ENCODE results near the gene EDC4. TPM values are rescaled to one million over a fixed set of nuclear protein-coding genes. Genes with fewer than 3 reads are reported as not detected.

EDC4 gene
- total RNA-seq, 1 donor from 2014 or later, result 100 TPM

DNA sequence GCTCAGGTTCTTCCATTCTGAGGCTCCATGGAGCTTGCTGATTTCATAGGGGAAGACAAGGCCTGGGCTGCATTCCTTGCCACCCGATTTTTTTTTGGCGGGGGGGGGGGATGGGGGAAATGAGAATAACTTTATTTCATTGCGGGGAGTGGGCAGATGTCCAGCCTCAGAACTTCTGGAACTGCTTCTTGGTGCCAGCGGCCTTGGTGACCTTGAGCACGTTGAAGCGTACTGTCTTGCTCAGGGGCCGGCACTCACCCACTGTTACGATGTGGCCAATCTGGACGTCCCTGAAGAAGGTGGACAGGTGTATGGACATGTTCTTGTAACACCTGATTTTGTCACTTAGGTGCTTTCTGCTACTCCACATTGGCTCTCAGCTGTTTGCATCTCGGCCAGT lies 17.1 kb upstream of the EDC4 start:
- no peak overlapping the region for H3K27ac Mint-ChIP-seq (ENCODE audit: unreplicated experiment)
- H3K36me3 Mint-ChIP-seq (ENCODE audit: low read depth), result no peaks in the 10 kb centered on the region
- no peak overlapping the region for H3K4me3 Mint-ChIP-seq
- H3K27me3 Mint-ChIP-seq (ENCODE audit: low read depth), result no peaks in the 10 kb centered on the region
- H3K9me3 Mint-ChIP-seq, result no peaks in the 10 kb centered on the region
- H3K4me1 Mint-ChIP-seq, result peaks cover 24% of the 10 kb centered on the region
- TF ChIP-seq, protein P1, sequence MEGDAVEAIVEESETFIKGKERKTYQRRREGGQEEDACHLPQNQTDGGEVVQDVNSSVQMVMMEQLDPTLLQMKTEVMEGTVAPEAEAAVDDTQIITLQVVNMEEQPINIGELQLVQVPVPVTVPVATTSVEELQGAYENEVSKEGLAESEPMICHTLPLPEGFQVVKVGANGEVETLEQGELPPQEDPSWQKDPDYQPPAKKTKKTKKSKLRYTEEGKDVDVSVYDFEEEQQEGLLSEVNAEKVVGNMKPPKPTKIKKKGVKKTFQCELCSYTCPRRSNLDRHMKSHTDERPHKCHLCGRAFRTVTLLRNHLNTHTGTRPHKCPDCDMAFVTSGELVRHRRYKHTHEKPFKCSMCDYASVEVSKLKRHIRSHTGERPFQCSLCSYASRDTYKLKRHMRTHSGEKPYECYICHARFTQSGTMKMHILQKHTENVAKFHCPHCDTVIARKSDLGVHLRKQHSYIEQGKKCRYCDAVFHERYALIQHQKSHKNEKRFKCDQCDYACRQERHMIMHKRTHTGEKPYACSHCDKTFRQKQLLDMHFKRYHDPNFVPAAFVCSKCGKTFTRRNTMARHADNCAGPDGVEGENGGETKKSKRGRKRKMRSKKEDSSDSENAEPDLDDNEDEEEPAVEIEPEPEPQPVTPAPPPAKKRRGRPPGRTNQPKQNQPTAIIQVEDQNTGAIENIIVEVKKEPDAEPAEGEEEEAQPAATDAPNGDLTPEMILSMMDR (conservative IDR thresholded peaks at IDR 0.05), result no peak
- DNase-seq (ENCODE audit: low read depth, low spot score), result no peak

DNA sequence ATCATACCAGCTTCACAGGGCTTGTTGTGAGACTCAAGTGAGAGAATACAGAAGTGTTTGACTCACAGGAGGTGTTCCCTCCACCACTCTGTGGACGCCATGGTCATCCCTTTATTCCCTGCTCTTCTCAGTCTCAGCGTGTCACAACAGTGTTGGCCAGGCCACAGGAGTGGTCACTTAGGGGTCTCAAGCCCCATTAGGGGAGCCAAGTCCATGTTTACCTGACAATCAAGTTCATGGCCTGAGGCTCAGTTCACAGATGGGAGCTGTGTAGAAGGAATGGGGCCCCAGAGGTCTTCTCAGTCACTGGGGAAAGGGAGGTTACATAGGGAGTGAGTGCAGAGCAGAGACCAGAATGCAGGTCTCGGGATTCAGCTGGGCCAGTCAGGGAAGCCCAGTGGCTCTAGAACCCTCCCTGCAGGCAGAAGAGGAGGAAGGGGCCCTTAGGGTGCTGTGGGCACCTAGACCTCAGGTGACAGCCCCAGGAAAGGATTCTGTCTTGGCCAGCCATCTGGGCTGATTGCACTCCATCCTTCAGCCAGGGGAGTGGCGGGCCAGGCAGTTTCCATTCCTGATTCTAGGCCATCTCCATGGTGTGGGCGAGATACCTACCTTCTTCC lies 15.8 kb upstream of the EDC4 start:
- no peaks in the 10 kb centered on the region for H3K9me3 Mint-ChIP-seq
- TF ChIP-seq, protein P1 (conservative IDR thresholded peaks at IDR 0.05), result no peak
- H3K27me3 Mint-ChIP-seq (ENCODE audit: low read depth), result no peaks in the 10 kb centered on the region
- no peaks in the 10 kb centered on the region for H3K36me3 Mint-ChIP-seq (ENCODE audit: low read depth)
- H3K27ac Mint-ChIP-seq (ENCODE audit: unreplicated experiment), result no peak overlapping the region
- no peak for DNase-seq (ENCODE audit: low read depth, low spot score)
- peaks cover 32% of the 10 kb centered on the region for H3K4me1 Mint-ChIP-seq
- no peak overlapping the region for H3K4me3 Mint-ChIP-seq

DNA sequence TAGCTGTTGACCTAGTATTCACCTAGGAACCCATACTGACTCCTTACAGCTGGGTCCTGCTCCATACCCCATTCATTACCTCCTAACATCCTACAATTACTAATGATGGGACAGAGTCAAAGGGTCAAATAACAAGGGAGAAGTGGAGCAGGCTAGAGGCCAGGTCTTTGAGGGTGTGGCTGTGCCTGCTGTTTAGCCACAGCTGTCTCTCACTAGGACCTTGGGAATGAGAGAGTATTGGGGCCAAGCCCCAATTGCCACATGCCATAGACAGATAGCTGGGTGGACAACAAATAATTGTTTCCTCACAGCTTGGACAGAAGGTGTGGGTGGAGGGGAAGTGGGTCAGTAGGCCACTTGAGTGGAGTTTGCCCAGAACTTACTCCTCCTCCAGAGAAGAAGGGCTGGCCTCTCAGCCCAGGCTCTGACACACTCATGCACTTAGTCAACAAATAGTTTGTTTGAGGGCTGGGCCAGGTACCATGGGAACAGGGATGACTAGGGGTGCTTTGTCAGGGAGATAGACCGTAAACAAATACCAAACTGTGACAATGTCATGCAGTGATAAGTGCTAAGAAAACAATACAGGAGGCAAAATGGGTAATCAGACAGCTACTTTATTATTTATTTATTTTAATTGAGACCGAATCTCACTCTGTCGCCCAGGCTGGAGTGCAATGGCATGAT lies 15.2 kb upstream of the EDC4 start:
- H3K4me3 Mint-ChIP-seq, result no peak overlapping the region
- H3K4me1 Mint-ChIP-seq, result peaks cover 32% of the 10 kb centered on the region

DNA sequence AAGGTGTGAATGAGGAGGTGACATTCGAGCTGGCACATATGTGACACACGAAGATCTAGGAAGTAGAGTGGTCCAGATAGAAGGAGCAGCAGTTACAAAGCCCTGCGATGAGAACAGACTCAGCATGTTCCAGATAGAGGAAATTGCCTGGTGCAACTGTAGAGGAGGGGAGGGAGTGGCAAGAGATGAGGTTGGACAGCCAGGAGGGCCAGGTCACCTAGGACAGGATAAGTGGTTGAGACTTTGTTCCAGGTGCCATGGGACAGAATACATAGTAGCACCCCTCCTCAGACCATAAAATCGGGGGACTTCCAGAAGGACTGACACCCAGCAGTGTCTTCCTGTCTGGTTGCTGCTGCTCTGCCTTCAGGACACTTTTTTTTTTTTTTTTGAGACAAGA lies 14.4 kb upstream of the EDC4 start:
- DNase-seq (ENCODE audit: low read depth, low spot score), result no peak
- Mint-ChIP-seq H3K4me1 (peaks cover 32% of the 10 kb centered on the region), H3K36me3 (ENCODE audit: low read depth) (no peaks in the 10 kb centered on the region), H3K27me3 (ENCODE audit: low read depth) (no peaks in the 10 kb centered on the region), H3K27ac (ENCODE audit: unreplicated experiment) (peak overlapping the region; percentile 71), H3K9me3 (no peaks in the 10 kb centered on the region), H3K4me3 (no peak overlapping the region)
- TF ChIP-seq, protein P1 (conservative IDR thresholded peaks at IDR 0.05), result no peak

More for the DNA sequence above, 15.2 kb upstream of the EDC4 start:
- H3K36me3 Mint-ChIP-seq (ENCODE audit: low read depth), result no peaks in the 10 kb centered on the region
- H3K27ac Mint-ChIP-seq (ENCODE audit: unreplicated experiment), result peak overlapping the region; percentile 8
- no peak for DNase-seq (ENCODE audit: low read depth, low spot score)
- TF ChIP-seq, protein P1 (conservative IDR thresholded peaks at IDR 0.05), result no peak
- H3K9me3 Mint-ChIP-seq, result no peaks in the 10 kb centered on the region
- H3K27me3 Mint-ChIP-seq (ENCODE audit: low read depth), result no peaks in the 10 kb centered on the region

DNA sequence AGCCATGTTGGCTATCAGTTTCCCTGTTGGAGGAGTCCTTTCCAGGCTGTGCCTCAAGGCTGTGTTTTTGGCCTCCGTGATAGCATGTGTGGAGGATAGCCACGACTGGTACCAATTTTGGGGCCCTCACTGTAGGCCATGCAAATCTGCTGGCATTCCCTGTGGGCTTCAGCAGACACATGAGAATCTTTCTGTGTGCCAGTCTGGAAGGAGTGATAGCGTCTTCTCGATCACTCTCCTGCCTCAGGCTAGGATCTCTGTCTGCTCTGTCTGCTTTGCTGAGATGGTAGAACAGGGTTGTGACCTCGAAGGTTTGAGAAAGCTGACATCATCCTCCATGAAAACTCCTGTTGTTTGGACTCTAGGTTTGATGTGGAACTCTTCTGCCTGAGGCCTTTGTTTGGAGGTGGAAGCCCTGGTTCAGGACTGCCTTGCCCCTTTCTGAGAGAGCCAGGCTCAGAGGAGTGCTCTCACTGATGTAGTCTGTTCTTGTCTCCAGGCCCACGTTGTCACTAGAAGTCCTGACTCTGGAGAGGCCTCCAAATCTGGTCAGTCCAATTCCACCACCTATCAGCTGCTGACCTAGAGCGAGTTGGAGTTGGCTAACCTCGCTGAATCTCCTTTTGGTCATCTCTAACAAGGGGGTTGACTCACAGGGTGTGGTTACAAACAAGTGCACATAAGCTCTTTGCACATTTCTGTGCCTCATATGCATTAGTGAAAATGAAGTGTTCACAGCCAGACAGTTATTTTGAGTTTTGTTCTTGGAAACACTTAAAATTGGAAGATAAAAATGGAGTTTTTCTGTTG lies 12.1 kb upstream of the EDC4 start:
- TF ChIP-seq, protein P1 (conservative IDR thresholded peaks at IDR 0.05), result no peak
- H3K36me3 Mint-ChIP-seq (ENCODE audit: low read depth), result peaks cover 6% of the 10 kb centered on the region
- no peaks in the 10 kb centered on the region for H3K9me3 Mint-ChIP-seq
- H3K4me1 Mint-ChIP-seq, result peaks cover 30% of the 10 kb centered on the region
- DNase-seq (ENCODE audit: low read depth, low spot score), result no peak
- H3K27ac Mint-ChIP-seq (ENCODE audit: unreplicated experiment), result peak overlapping the region; percentile 81
- H3K27me3 Mint-ChIP-seq (ENCODE audit: low read depth), result no peaks in the 10 kb centered on the region
- no peak overlapping the region for H3K4me3 Mint-ChIP-seq
